ENCODE data around the gene C1orf226.

C1orf226 gene

DNA sequence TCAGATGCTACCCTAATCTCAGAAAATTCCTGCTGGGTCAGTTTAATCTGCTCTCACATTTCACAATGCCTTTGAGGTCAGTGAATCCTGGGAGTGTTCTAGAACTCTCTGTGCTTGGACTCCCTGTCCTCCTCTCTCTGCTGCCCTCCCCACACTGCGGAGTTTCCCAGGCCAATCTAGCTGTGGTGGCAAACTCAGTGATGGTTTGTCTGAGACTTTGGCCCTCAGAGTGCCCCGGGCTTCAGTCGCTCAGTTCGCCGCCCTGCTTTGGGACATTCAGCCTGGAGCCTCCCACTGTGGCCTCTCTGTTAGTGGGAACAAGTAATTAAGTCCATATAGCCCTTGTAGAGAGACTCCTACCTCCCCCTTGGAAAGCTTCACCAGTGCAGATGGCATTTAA lies 7.1 kb downstream of the C1orf226 start:
- TF ChIP-seq, protein P1, sequence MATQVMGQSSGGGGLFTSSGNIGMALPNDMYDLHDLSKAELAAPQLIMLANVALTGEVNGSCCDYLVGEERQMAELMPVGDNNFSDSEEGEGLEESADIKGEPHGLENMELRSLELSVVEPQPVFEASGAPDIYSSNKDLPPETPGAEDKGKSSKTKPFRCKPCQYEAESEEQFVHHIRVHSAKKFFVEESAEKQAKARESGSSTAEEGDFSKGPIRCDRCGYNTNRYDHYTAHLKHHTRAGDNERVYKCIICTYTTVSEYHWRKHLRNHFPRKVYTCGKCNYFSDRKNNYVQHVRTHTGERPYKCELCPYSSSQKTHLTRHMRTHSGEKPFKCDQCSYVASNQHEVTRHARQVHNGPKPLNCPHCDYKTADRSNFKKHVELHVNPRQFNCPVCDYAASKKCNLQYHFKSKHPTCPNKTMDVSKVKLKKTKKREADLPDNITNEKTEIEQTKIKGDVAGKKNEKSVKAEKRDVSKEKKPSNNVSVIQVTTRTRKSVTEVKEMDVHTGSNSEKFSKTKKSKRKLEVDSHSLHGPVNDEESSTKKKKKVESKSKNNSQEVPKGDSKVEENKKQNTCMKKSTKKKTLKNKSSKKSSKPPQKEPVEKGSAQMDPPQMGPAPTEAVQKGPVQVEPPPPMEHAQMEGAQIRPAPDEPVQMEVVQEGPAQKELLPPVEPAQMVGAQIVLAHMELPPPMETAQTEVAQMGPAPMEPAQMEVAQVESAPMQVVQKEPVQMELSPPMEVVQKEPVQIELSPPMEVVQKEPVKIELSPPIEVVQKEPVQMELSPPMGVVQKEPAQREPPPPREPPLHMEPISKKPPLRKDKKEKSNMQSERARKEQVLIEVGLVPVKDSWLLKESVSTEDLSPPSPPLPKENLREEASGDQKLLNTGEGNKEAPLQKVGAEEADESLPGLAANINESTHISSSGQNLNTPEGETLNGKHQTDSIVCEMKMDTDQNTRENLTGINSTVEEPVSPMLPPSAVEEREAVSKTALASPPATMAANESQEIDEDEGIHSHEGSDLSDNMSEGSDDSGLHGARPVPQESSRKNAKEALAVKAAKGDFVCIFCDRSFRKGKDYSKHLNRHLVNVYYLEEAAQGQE (IDR thresholded peaks at IDR 0.05; ENCODE audit: low read depth): no peak
- TF ChIP-seq TCF12 (IDR thresholded peaks at IDR 0.05; ENCODE audit: low read depth) (no peak), FOXM1 (IDR thresholded peaks at IDR 0.05; ENCODE audit: borderline replicate concordance, low read depth) (no peak), EP300 (IDR thresholded peaks at IDR 0.05; ENCODE audit: borderline replicate concordance) (no peak), EGR1 (IDR thresholded peaks at IDR 0.05) (no peak), ZBTB7A (IDR thresholded peaks at IDR 0.05; ENCODE audit: low read depth) (no peak), YY1 (IDR thresholded peaks at IDR 0.05; ENCODE audit: low read depth) (no peak), CREB1 (IDR thresholded peaks at IDR 0.05; ENCODE audit: low read depth) (no peak), TAF1 (IDR thresholded peaks at IDR 0.05; ENCODE audit: low read depth) (no peak), CEBPB (IDR thresholded peaks at IDR 0.05) (no peak), TEAD4 (IDR thresholded peaks at IDR 0.05) (no peak), NFIC (IDR thresholded peaks at IDR 0.05) (no peak)

DNA sequence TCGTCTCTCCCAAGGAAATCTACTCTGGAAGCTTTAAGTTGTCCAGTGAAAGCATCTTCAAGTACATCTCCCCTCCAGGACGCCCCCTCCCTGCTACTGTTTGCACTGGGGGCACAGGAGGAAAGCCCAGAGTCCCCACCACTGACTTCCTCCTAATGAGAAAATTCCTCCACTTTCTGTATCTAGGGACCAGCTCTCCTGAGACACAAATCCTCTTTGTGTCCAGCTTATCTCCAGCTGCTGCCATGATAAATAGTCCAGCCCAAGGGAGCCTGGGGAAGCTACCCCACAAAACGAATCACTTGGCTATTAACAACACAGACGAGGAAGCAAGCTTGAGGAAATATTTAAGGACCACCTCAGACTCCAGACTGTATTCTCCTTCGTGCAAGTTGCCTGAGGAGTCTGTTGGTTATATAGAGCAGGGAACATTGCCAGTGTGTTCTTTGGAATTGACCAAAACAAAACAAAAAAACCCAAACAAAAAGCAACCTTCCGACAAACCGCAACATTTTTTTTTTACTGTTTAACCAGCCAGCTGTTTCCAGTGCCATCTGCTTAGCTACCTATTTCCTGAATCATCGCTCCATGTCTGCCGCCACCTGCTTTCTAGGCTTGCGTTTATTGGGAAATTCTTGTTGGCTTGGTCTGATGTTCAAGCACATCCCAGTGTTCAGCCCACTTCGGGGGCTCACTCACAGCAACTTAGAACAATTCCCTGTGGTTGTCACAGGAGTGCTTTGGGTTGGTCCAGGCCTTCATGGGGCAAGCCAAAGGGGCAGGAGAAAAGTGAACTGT lies 7.7 kb downstream of the C1orf226 start:
- TF ChIP-seq TCF12 (IDR thresholded peaks at IDR 0.05; ENCODE audit: low read depth) (no peak), CEBPB (IDR thresholded peaks at IDR 0.05) (no peak), FOXM1 (IDR thresholded peaks at IDR 0.05; ENCODE audit: borderline replicate concordance, low read depth) (no peak), NFIC (IDR thresholded peaks at IDR 0.05) (no peak), RAD21 (IDR thresholded peaks at IDR 0.05; ENCODE audit: low read depth) (no peak), ZBTB7A (IDR thresholded peaks at IDR 0.05; ENCODE audit: low read depth) (no peak), TAF1 (IDR thresholded peaks at IDR 0.05; ENCODE audit: low read depth) (no peak), TEAD4 (IDR thresholded peaks at IDR 0.05) (no peak)
- TF ChIP-seq, protein P2, sequence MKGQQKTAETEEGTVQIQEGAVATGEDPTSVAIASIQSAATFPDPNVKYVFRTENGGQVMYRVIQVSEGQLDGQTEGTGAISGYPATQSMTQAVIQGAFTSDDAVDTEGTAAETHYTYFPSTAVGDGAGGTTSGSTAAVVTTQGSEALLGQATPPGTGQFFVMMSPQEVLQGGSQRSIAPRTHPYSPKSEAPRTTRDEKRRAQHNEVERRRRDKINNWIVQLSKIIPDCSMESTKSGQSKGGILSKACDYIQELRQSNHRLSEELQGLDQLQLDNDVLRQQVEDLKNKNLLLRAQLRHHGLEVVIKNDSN (IDR thresholded peaks at IDR 0.05): no peak
- TF ChIP-seq, protein P3, sequence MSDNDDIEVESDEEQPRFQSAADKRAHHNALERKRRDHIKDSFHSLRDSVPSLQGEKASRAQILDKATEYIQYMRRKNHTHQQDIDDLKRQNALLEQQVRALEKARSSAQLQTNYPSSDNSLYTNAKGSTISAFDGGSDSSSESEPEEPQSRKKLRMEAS (IDR thresholded peaks at IDR 0.05): no peak
- TF ChIP-seq, protein P1 (IDR thresholded peaks at IDR 0.05; ENCODE audit: low read depth): no peak

DNA sequence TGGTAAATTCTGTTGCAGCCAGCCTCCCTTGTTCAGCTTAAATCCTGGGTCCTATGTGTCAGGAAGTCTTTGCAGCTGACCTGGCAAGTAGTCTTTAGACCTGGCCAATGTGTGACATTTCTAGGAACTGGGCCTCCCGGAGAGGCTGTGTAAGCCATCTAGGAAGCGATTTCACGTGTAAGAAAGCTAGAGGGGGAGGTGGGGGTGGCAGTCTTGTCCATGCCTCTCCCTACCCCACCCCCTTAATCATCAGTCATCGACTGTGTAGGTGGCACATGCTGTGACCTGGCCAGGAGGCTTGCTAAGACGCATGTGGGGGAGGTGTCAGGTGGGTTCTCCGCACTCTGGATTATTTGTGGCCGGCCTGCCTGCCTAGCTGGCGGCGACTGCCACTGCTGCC lies 8.4 kb downstream of the C1orf226 start:
- TF ChIP-seq, protein P3 (IDR thresholded peaks at IDR 0.05): no peak
- TF ChIP-seq FOXM1 (IDR thresholded peaks at IDR 0.05; ENCODE audit: borderline replicate concordance, low read depth) (no peak), EP300 (IDR thresholded peaks at IDR 0.05; ENCODE audit: borderline replicate concordance) (no peak), RAD21 (IDR thresholded peaks at IDR 0.05; ENCODE audit: low read depth) (no peak), CEBPB (IDR thresholded peaks at IDR 0.05) (no peak), CREB1 (IDR thresholded peaks at IDR 0.05; ENCODE audit: low read depth) (no peak), ZBTB7A (IDR thresholded peaks at IDR 0.05; ENCODE audit: low read depth) (no peak), TAF1 (IDR thresholded peaks at IDR 0.05; ENCODE audit: low read depth) (no peak)

DNA sequence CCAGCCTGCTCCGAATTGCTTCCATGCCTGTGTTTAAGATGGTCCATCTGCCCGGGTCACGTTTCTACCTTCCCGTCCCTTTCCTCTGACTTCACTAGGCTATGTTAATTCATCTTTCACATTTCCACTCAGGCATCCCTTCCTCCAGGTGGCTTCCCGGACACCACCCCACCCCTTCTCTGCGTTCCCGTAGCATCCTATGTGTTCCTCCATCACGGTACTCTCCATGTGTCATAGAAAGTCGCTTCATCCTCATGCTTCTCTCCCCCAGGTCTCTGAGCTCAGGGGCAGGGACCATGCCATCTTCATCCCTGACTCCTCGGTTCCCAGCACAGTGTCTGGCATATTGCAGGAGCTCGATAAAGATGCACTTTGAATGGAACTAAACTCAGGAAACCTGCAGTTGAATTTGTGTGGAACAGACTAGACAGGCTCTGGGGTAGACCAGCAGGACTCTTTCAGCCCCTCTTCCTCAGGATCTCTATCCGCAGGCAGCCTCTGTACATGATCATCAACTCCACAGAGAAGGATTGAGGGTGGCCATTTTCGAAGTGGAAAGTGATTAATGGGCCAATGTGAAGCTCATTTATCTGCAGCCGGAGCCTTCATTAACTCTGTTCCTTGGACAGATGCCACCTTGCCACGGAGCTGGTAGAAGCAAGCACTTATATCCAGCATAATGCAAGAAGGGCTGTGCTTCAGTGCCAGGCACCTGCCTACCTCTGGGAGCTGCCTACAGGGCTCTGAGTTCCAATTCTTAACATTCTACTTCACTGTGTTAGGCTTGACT lies 9.1 kb downstream of the C1orf226 start:
- TF ChIP-seq, protein P1 (IDR thresholded peaks at IDR 0.05; ENCODE audit: low read depth): no peak
- TF ChIP-seq EGR1 (IDR thresholded peaks at IDR 0.05) (no peak), EP300 (IDR thresholded peaks at IDR 0.05; ENCODE audit: borderline replicate concordance) (no peak), FOXM1 (IDR thresholded peaks at IDR 0.05; ENCODE audit: borderline replicate concordance, low read depth) (no peak), CREB1 (IDR thresholded peaks at IDR 0.05; ENCODE audit: low read depth) (no peak), YY1 (IDR thresholded peaks at IDR 0.05; ENCODE audit: low read depth) (no peak), ZBTB7A (IDR thresholded peaks at IDR 0.05; ENCODE audit: low read depth) (no peak), TAF1 (IDR thresholded peaks at IDR 0.05; ENCODE audit: low read depth) (no peak), NFIC (IDR thresholded peaks at IDR 0.05) (no peak), RAD21 (IDR thresholded peaks at IDR 0.05; ENCODE audit: low read depth) (no peak), TCF12 (IDR thresholded peaks at IDR 0.05; ENCODE audit: low read depth) (no peak)
- TF ChIP-seq, protein P3 (IDR thresholded peaks at IDR 0.05): no peak
- TF ChIP-seq, protein P2 (IDR thresholded peaks at IDR 0.05): no peak
